ENCODE results near the gene DCDC2.
"Not testable (repeated sequence)": the region's sequence is repeated elsewhere in the genome, so short reads cannot be mapped to it uniquely, and the experiment has no call there.

Gene DCDC2

DNA sequence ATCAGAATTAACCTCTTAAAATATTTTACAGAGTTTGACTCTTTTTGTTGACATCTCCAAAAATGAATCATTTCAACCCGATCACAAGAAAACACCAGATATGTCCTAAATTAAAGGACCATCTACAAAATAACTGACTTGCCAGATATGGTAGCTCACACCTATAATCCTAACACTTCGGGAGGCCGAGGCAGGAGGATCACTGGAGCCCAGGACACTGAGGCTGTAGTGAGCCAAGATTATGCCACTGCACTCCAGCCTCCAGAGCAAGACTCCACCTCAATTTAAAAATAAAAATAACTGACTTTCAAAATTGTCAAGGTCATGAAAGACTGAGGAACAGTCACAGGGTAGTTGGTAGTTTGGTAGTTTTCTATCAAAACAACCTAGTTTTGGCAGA, 34.9 kb downstream of the DCDC2 start:
- peaks cover 17% of the 10 kb centered on the region for H3K27me3 Mint-ChIP-seq (ENCODE audit: low read depth)
- H3K4me1 Mint-ChIP-seq (ENCODE audit: low read depth), result no peaks in the 10 kb centered on the region
- H3K27ac Mint-ChIP-seq, result no peak overlapping the region
- no peaks in the 10 kb centered on the region for H3K36me3 Mint-ChIP-seq (ENCODE audit: low read depth)
- no peak overlapping the region for H3K4me3 Mint-ChIP-seq
- no peaks in the 10 kb centered on the region for H3K9me3 Mint-ChIP-seq

- not testable (repeated sequence) for H3K36me3 Mint-ChIP-seq (ENCODE audit: low read depth); H3K4me1 Mint-ChIP-seq (ENCODE audit: low read depth); H3K9me3 Mint-ChIP-seq; H3K27ac Mint-ChIP-seq; H3K4me3 Mint-ChIP-seq
- H3K27me3 Mint-ChIP-seq (ENCODE audit: low read depth), result peaks cover 17% of the 10 kb centered on the region
These were observed 35.4 kb downstream of the DCDC2 start for GRCh38 chr6:24322446-24322845.

DNA sequence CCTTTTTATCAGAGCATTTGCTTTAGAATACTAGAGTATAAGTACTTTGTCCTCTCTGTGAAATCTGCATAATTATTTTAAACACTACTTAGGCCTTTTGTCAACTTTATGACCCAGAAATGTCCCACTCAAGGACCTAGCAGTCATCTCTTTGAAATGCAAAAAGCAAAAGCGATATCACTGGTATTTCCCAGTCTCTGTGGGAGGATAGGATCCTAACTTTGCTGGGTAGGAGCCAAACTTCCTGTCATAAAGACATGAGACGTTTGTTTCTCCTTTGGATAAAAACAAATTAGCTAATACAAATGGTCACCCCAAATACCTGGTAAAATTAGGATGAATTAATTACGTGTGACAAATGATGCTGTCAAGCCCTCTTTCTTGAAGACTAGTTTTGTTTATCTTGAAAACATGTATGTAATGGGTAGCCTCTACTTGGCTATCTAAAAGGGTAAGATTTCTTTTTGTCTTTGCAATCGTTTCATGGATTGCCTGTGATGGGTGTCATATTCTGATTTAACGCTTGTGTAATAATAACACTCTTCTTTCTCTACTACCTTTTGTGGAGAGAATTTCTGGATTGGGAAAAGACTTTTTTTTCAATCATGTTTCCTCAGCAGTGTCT, 36.2 kb downstream of the DCDC2 start:
- H3K4me3 Mint-ChIP-seq, result no peak overlapping the region
- H3K36me3 Mint-ChIP-seq (ENCODE audit: low read depth), result no peaks in the 10 kb centered on the region
- H3K27me3 Mint-ChIP-seq (ENCODE audit: low read depth), result peaks cover 17% of the 10 kb centered on the region
- no peaks in the 10 kb centered on the region for H3K4me1 Mint-ChIP-seq (ENCODE audit: low read depth)
- H3K27ac Mint-ChIP-seq, result no peak overlapping the region
- no peaks in the 10 kb centered on the region for H3K9me3 Mint-ChIP-seq

DNA sequence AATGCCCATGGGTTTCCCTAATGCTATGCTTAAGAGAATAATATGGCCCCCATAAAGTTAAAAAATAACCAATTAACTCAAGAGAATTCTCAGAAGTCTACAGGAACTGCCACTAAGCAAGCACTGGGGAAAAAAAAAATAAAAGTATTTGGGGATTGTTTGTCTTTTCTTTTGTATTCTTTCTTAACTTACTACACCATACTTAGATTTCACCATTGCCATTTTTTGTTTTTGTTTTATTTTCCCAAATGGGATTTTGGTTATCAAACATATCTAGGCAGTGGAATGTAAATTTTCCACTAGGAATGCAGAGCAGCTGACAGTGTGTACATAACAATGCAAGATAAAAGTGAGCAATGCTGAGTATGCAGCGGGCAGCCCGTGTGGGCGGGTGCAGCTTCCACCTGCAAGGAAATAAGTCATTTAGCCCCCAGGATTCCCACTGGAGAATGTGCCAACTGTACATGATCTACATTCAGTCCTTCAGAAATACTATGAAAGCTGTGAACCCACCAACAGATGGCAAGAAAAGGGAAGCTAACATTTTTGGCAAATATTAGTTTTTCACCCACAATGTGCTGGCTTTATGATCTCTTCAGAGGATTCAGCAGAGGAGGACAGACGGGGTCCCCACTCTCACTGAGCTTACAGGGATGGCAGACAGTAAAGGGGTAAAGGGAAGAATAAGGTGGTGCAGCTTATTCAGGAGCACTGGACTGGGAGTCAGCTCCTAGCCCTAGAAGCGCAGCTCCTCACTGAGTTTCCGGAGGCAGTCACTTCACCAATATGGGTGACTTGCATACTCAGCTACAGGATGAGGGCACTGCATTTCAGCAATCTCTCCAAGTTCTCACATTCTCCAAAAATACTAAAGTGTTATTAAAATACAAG, 44.4 kb downstream of the DCDC2 start:
- Mint-ChIP-seq H3K4me1 (ENCODE audit: low read depth) (no peaks in the 10 kb centered on the region), H3K9me3 (peaks cover 6% of the 10 kb centered on the region), H3K27me3 (ENCODE audit: low read depth) (peaks cover 6% of the 10 kb centered on the region), H3K36me3 (ENCODE audit: low read depth) (no peaks in the 10 kb centered on the region), H3K4me3 (no peak overlapping the region), H3K27ac (no peak overlapping the region)

GRCh38 chr6:24311775-24312174, 46.1 kb downstream of the DCDC2 start:
- H3K4me1 Mint-ChIP-seq (ENCODE audit: low read depth); H3K27me3 Mint-ChIP-seq (ENCODE audit: low read depth); H3K27ac Mint-ChIP-seq; H3K4me3 Mint-ChIP-seq; H3K36me3 Mint-ChIP-seq (ENCODE audit: low read depth); H3K9me3 Mint-ChIP-seq: not testable (repeated sequence)

DNA sequence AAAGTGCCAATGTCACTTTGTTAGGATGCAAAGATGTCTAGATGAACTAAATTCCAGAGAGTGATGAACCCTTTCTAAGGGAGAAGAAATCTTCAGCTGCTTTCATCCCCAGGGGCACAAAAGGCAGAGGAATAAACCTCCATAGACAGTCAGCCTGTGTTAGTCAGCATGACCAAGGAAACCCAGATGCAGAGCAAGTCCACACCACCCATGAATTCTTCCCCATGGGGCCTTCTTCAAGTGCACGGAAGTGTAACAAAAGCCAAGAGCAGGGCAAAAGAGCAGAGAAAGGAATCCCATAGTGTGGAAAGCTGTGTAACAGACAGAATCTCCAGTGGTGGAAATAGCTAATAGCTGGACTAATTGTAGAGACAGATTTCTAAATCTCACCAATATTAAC, 50.0 kb downstream of the DCDC2 start:
- no peak overlapping the region for H3K27ac Mint-ChIP-seq

DNA sequence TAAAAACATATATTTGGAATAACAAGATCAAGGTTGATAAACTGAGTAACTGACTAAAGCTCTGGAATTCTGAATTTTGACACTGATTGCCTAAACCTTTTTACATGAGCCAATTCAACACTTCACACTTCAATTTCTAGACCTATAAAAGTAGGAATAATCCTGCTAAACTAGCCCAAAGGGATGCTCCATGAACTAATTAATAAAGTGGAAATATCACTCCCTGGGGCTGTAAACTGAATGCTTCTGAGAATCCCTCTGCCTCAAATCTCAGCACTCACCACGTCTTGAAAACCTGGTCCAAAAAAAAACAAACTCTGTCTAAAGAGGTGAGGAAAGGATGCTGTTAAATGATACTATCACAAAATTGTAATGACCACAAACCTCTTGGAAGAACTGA, 50.9 kb downstream of the DCDC2 start:
- Mint-ChIP-seq H3K9me3 (peaks cover 4% of the 10 kb centered on the region), H3K36me3 (ENCODE audit: low read depth) (no peaks in the 10 kb centered on the region), H3K27ac (no peak overlapping the region), H3K4me3 (no peak overlapping the region), H3K4me1 (ENCODE audit: low read depth) (no peaks in the 10 kb centered on the region), H3K27me3 (ENCODE audit: low read depth) (peaks cover 4% of the 10 kb centered on the region)

More for the DNA sequence above, 50.0 kb downstream of the DCDC2 start:
- Mint-ChIP-seq H3K9me3 (peaks cover 6% of the 10 kb centered on the region), H3K36me3 (ENCODE audit: low read depth) (no peaks in the 10 kb centered on the region), H3K27me3 (ENCODE audit: low read depth) (peaks cover 4% of the 10 kb centered on the region), H3K4me3 (no peak overlapping the region), H3K4me1 (ENCODE audit: low read depth) (no peaks in the 10 kb centered on the region)

DNA sequence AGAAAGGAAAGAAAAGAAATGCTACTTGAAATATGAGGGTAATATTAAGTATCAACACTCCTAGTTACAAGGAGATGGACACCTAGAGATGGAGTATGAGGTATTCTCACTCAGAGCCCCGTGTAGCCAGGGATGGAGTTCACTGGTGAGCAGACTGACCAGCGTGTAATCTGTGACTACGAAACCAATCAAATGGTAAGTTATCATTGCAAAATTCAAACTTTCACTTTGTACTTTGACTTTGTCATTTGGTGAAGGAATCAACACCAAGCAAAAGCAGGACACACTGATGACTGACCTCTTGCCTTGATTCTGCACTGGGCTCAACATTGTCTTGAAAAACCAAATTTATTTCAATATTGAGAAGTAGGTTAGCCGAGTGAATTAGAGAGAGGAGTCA, 51.8 kb downstream of the DCDC2 start:
- H3K4me3 Mint-ChIP-seq, result no peak overlapping the region
- H3K9me3 Mint-ChIP-seq, result no peaks in the 10 kb centered on the region
- H3K27ac Mint-ChIP-seq, result no peak overlapping the region
- H3K36me3 Mint-ChIP-seq (ENCODE audit: low read depth), result no peaks in the 10 kb centered on the region
- H3K4me1 Mint-ChIP-seq (ENCODE audit: low read depth), result no peaks in the 10 kb centered on the region
- H3K27me3 Mint-ChIP-seq (ENCODE audit: low read depth), result no peaks in the 10 kb centered on the region

GRCh38 chr6:24296944-24297343, 60.9 kb downstream of the DCDC2 start:
- H3K4me3 Mint-ChIP-seq, result no peak overlapping the region
- no peaks in the 10 kb centered on the region for H3K36me3 Mint-ChIP-seq (ENCODE audit: low read depth)
- H3K27ac Mint-ChIP-seq, result no peak overlapping the region
- no peaks in the 10 kb centered on the region for H3K27me3 Mint-ChIP-seq (ENCODE audit: low read depth)
- peaks cover 22% of the 10 kb centered on the region for H3K9me3 Mint-ChIP-seq
- no peaks in the 10 kb centered on the region for H3K4me1 Mint-ChIP-seq (ENCODE audit: low read depth)

- H3K36me3 Mint-ChIP-seq (ENCODE audit: low read depth); H3K27ac Mint-ChIP-seq; H3K27me3 Mint-ChIP-seq (ENCODE audit: low read depth); H3K4me1 Mint-ChIP-seq (ENCODE audit: low read depth); H3K4me3 Mint-ChIP-seq: not testable (repeated sequence)
- peaks cover 22% of the 10 kb centered on the region for H3K9me3 Mint-ChIP-seq
These were observed 64.0 kb downstream of the DCDC2 start for GRCh38 chr6:24293852-24294251.

- no peak overlapping the region for H3K27ac Mint-ChIP-seq
- no peaks in the 10 kb centered on the region for H3K27me3 Mint-ChIP-seq (ENCODE audit: low read depth)
- H3K4me3 Mint-ChIP-seq, result no peak overlapping the region
These were observed 70.6 kb downstream of the DCDC2 start for GRCh38 chr6:24287239-24287638.

DNA sequence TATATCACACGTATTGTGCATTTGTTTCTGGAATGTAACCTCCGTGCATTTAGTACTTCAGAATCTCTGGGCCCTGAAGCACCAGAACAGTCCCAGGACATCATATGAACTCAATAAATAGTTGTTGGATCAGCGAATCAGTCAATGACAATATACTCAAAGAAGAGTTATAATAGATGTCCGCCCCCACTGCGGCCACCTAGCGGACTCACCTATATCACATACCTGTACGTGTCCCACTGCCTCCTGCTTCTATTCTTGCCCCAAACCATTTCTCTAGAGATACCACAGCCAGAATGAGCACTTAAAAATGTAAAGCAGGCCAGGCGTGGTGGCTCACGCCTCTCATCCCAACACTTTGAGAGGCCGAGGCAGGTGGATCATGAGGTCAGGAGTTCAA, 73.9 kb downstream of the DCDC2 start:
- Mint-ChIP-seq H3K27me3 (ENCODE audit: low read depth) (peaks cover 5% of the 10 kb centered on the region), H3K4me1 (ENCODE audit: low read depth) (peaks cover 5% of the 10 kb centered on the region), H3K27ac (no peak overlapping the region), H3K4me3 (no peak overlapping the region), H3K36me3 (ENCODE audit: low read depth) (no peaks in the 10 kb centered on the region), H3K9me3 (no peaks in the 10 kb centered on the region)

More at GRCh38 chr6:24287239-24287638, 70.6 kb downstream of the DCDC2 start:
- no peaks in the 10 kb centered on the region for H3K36me3 Mint-ChIP-seq (ENCODE audit: low read depth)
- H3K4me1 Mint-ChIP-seq (ENCODE audit: low read depth), result peaks cover 5% of the 10 kb centered on the region
- no peaks in the 10 kb centered on the region for H3K9me3 Mint-ChIP-seq

GRCh38 chr6:24283043-24283985, 74.5 kb downstream of the DCDC2 start:
- peaks cover 5% of the 10 kb centered on the region for H3K27me3 Mint-ChIP-seq (ENCODE audit: low read depth)
- no peaks in the 10 kb centered on the region for H3K9me3 Mint-ChIP-seq
- no peak overlapping the region for H3K27ac Mint-ChIP-seq
- no peak overlapping the region for H3K4me3 Mint-ChIP-seq
- peaks cover 5% of the 10 kb centered on the region for H3K4me1 Mint-ChIP-seq (ENCODE audit: low read depth)
- H3K36me3 Mint-ChIP-seq (ENCODE audit: low read depth), result no peaks in the 10 kb centered on the region

- no peak overlapping the region for H3K4me3 Mint-ChIP-seq
- no peaks in the 10 kb centered on the region for H3K4me1 Mint-ChIP-seq (ENCODE audit: low read depth)
- no peak overlapping the region for H3K27ac Mint-ChIP-seq
- H3K27me3 Mint-ChIP-seq (ENCODE audit: low read depth), result peaks cover 14% of the 10 kb centered on the region
- H3K36me3 Mint-ChIP-seq (ENCODE audit: low read depth), result no peaks in the 10 kb centered on the region
- H3K9me3 Mint-ChIP-seq, result no peaks in the 10 kb centered on the region
These were observed 83.3 kb downstream of the DCDC2 start for GRCh38 chr6:24274441-24275083.
